K562 (cell line): ENCODE results near the gene SPRN. TPM values are rescaled to one million over a fixed set of nuclear protein-coding genes. Genes with fewer than 3 reads are reported as not detected.
"Not testable (repeated sequence)": the region's sequence is repeated elsewhere in the genome, so short reads cannot be mapped to it uniquely, and the experiment has no call there.

ENCODE experiments used
- ATAC-seq: fragments of 200-7000 bp; cut with Tn5 transposase; 3 replicates; pipeline ENCODE4 v1.9.1; 2020; ENCODE audit warnings: moderate library complexity
- BruUV-seq: library from RNA; stranded (reverse); fragments of 400-500 nt; replicated peaks from 2 replicates; lab custom pipeline; 2021; lab: Mats Ljungman, UMichigan
- CTCF ChIA-PET: fragments of 300-600 bp; formaldehyde crosslinking; extraction: SDS; loops from one replicate; lab custom pipeline; 2021; ENCODE audit warnings: low intra/inter-chr PET ratio; lab: Yijun Ruan, JAX
- POLR2A ChIA-PET: fragments of 300-600, 350-650 bp; sonication (Branson Sonifier 250); formaldehyde crosslinking; extraction: SDS; loops from one replicate; lab custom pipeline; 2021; ENCODE audit warnings: antibody characterized with exemption, inconsistent platforms; lab: Yijun Ruan, JAX
- DNase-seq, 4 experiments: peaks; one replicate each; pipeline versions ENCODE4 v3.0.0 to v3.0.0-alpha.2; 2011 to 2018; ENCODE audit warnings: low spot score in 3 of 4, mixed read lengths in 3 of 4; ENCODE audit errors: extremely low read depth in 1 of 4
- FAIRE-seq: peaks from 2 replicates; lab custom pipeline; 2011; peaks lifted over from hg19 to GRCh38; lab: Jason Lieb, UNC
- H2AFZ ChIP-seq: 2 replicates; pipeline ENCODE4 v1.6.0; 2011; ENCODE audit warnings: low read depth, low read length, control low read depth, inconsistent platforms
- H3K27ac ChIP-seq: fragments of 200-600 bp; 3 replicates; pipeline ENCODE4 v1.8.0; 2011; ENCODE audit warnings: low read depth, mild to moderate bottlenecking, control low read depth, inconsistent platforms, low read length, moderate library complexity, mixed read lengths; ENCODE audit errors: extremely low read depth
- H3K27me3 ChIP-seq, 2 experiments: fragments of 300-600 bp in 1 of 2; 2 replicates in 1 of 2; 3 replicates in 1 of 2; pipeline versions ENCODE4 v1.6.0 to v1.8.0; 2011; ENCODE audit warnings: inconsistent platforms in 2 of 2, low read length in 2 of 2, mild to moderate bottlenecking in 1 of 2, mixed read lengths in 1 of 2, moderate library complexity in 1 of 2; ENCODE audit not compliant: control insufficient read depth in 2 of 2, insufficient read depth in 2 of 2
- H3K36me3 ChIP-seq: fragments of 300-600 bp; 3 replicates; pipeline ENCODE4 v1.8.0; 2011; ENCODE audit warnings: mild to moderate bottlenecking, low read length, inconsistent platforms; ENCODE audit not compliant: control insufficient read depth, insufficient read depth
- H3K4me1 ChIP-seq, 2 experiments: fragments of 200-600 bp in 1 of 2; replicated peaks in 1 of 2; 2 replicates in 1 of 2; 3 replicates in 1 of 2; pipeline versions ENCODE4 v1.5.1 to v1.8.0; 2011; ENCODE audit warnings: inconsistent platforms in 2 of 2, low read length in 2 of 2, mild to moderate bottlenecking in 1 of 2, mixed read lengths in 1 of 2, moderate library complexity in 1 of 2; ENCODE audit not compliant: control insufficient read depth in 2 of 2, insufficient read depth in 2 of 2
- H3K4me2 ChIP-seq: 2 replicates; pipeline ENCODE4 v1.6.1; 2011; ENCODE audit warnings: low read length, control low read depth, inconsistent platforms, mixed read lengths; ENCODE audit not compliant: insufficient read depth
- H3K4me3 ChIP-seq: fragments of 200-600 bp; sonication (generic), shearing (Covaris generic); 2 replicates; pipeline ENCODE4 v1.5.1; 2016; ENCODE audit warnings: control low read depth, inconsistent platforms
- H3K79me2 ChIP-seq: fragments of 200-600 bp; 3 replicates; pipeline ENCODE4 v1.8.0; 2011; ENCODE audit warnings: low read length, inconsistent platforms; ENCODE audit not compliant: control insufficient read depth, insufficient read depth
- H3K9ac ChIP-seq, 2 experiments: 2 replicates each; pipeline versions ENCODE4 v1.6.0 to v1.6.1; 2011; ENCODE audit warnings: low read depth in 2 of 2, low read length in 2 of 2, control low read depth in 1 of 2, inconsistent platforms in 1 of 2, mild to moderate bottlenecking in 1 of 2, mixed read lengths in 1 of 2; ENCODE audit not compliant: insufficient read depth in 1 of 2
- H3K9me1 ChIP-seq: one replicate; pipeline ENCODE4 v1.6.0; 2011; ENCODE audit warnings: inconsistent platforms, mild to moderate bottlenecking, low read length, moderate library complexity; ENCODE audit not compliant: control insufficient read depth, insufficient read depth
- H3K9me3 ChIP-seq: replicated peaks from 2 replicates; pipeline ENCODE4 v1.5.1; 2011; ENCODE audit warnings: low read depth, low read length, inconsistent platforms; ENCODE audit not compliant: control insufficient read depth, insufficient read depth
- H4K20me1 ChIP-seq: replicated peaks from 2 replicates; pipeline ENCODE4 v1.6.1; 2011; ENCODE audit warnings: low read length, inconsistent platforms, mixed read lengths; ENCODE audit not compliant: control insufficient read depth, insufficient read depth
- CBX5 ChIP-seq: IDR thresholded peaks from 2 replicates; pipeline ENCODE4 v1.6.1; 2014; ENCODE audit warnings: low read depth, borderline replicate concordance
- GATAD2A ChIP-seq: fragments of 450-650 bp; IDR thresholded peaks from 2 replicates; pipeline ENCODE4 v1.6.1; 2017
- ILF3 ChIP-seq: fragments of 450-650 bp; IDR thresholded peaks from 2 replicates; pipeline ENCODE4 v1.6.1; 2018; ENCODE audit warnings: antibody characterized with exemption, mild to moderate bottlenecking, moderate library complexity, borderline replicate concordance
- MYBL2 ChIP-seq, 2 experiments: fragments of 450-650 bp in 1 of 2; sonication (generic) in 1 of 2; formaldehyde crosslinking in 1 of 2; IDR thresholded peaks; 2 replicates each; pipeline versions ENCODE4 v1.6.1 to v1.8.1; 2017 to 2022; ENCODE audit warnings: borderline replicate concordance in 1 of 2, inconsistent platforms in 1 of 2, low read depth in 1 of 2, mild to moderate bottlenecking in 1 of 2, missing genetic modification reagents in 1 of 2, moderate library complexity in 1 of 2
- POLR2B ChIP-seq: fragments of 450-650 bp; IDR thresholded peaks from 2 replicates; pipeline ENCODE4 v1.6.1; 2018; ENCODE audit warnings: low read depth; ENCODE audit not compliant: partially characterized antibody
- SAFB ChIP-seq: fragments of 200-400 bp; formaldehyde crosslinking; IDR thresholded peaks from 2 replicates; pipeline ENCODE4 v1.6.1; 2017; ENCODE audit warnings: low read depth, low read length, borderline replicate concordance
- XRCC4 ChIP-seq: IDR thresholded peaks from one replicate; pipeline ENCODE4 v1.6.1; 2011; ENCODE audit not compliant: insufficient read depth, insufficient read length; ENCODE audit errors: extremely low read depth
- ZBTB7A ChIP-seq: IDR thresholded peaks from 2 replicates; pipeline ENCODE4 v1.6.1; 2011; ENCODE audit warnings: low read depth, mild to moderate bottlenecking, low read length, moderate library complexity, borderline replicate concordance; ENCODE audit not compliant: control insufficient read depth
- ZNF143 ChIP-seq: sonication (generic); formaldehyde crosslinking; IDR thresholded peaks from 2 replicates; pipeline ENCODE4 v1.9.0; 2022; ENCODE audit warnings: mild to moderate bottlenecking, missing genetic modification reagents
- ZNF146 ChIP-seq: IDR thresholded peaks from one replicate; pipeline ENCODE4 v1.6.1; 2018; ENCODE audit warnings: missing compliant biosample characterization; ENCODE audit not compliant: unreplicated experiment
- ZNF274 ChIP-seq: IDR thresholded peaks from 2 replicates; pipeline ENCODE4 v1.6.1; 2011; ENCODE audit warnings: low read depth, mild to moderate bottlenecking, low read length, moderate library complexity, borderline replicate concordance
- ZNF324 ChIP-seq: fragments of 250-450 bp; sonication (Bioruptor Pico); IDR thresholded peaks from 2 replicates; pipeline ENCODE4 v1.4.0; 2020; ENCODE audit warnings: mild to moderate bottlenecking
- WGBS: fragments of 100-300 bp; shearing (Covaris generic); methylation state at CpG from one replicate; pipeline ENCODE4 v1.1.6; 2016; ENCODE audit warnings: low coverage, mixed read lengths; ENCODE audit not compliant: insufficient coverage; ENCODE audit errors: missing lambda C conversion rate; 5-methylcytosine and 5-hydroxymethylcytosine counted together
- in situ Hi-C: fragments of 300-500 bp; cut with MboI; formaldehyde crosslinking; loops from 4 replicates; pipeline ENCODE4 v1.15.0; 2018; ENCODE audit warnings: inconsistent platforms, mixed read lengths
- intact Hi-C: fragments of 100-400 bp; cut with micrococcal nuclease; formaldehyde crosslinking; loops from 2 replicates; pipeline ENCODE4 v1.14.2; 2022
- polyA plus RNA-seq, 8 experiments: library from polyadenylated mRNA; depleted of rRNA in 4 of 8; stranded (reverse) in 5 of 8; unstranded in 3 of 8; fragments of >200 nt; fragmentation: Nextera tagmentation in 2 of 8; fragmentation: Illumina TruSeq in 1 of 8; extraction: Ambion mirVana in 2 of 8; extraction: Trizol in 1 of 8; gene quantifications; 2 replicates each; pipeline versions ENCODE4 v1.2.1 to v1.2.3, GENCODE V29; 2011 to 2014; ENCODE audit warnings: inconsistent platforms in 1 of 8, missing spikeins in 1 of 8
- total RNA-seq, 7 experiments: library from RNA; depleted of rRNA in 6 of 7; stranded (reverse); fragments of >200 nt in 6 of 7; fragmentation: Illumina TruSeq in 2 of 7; extraction: Trizol in 2 of 7; gene quantifications; 2 replicates each; pipeline versions ENCODE4 v1.2.1 to v1.2.3, GENCODE V29; 2011 to 2021; ENCODE audit warnings: low replicate concordance in 1 of 7
- TF ChIP-seq, protein P1 (sequence below): IDR thresholded peaks from 3 replicates; pipeline ENCODE4 v1.6.1; 2011; ENCODE audit warnings: borderline replicate concordance, mild to moderate bottlenecking; ENCODE audit not compliant: insufficient read length, insufficient read depth

Gene SPRN
- total and polyA plus RNA-seq, 9 of the 15 experiments (the other 6 are each of a cell fraction or from before 2014, with no cell fraction given): 0.04 TPM; not detected in 8

DNA sequence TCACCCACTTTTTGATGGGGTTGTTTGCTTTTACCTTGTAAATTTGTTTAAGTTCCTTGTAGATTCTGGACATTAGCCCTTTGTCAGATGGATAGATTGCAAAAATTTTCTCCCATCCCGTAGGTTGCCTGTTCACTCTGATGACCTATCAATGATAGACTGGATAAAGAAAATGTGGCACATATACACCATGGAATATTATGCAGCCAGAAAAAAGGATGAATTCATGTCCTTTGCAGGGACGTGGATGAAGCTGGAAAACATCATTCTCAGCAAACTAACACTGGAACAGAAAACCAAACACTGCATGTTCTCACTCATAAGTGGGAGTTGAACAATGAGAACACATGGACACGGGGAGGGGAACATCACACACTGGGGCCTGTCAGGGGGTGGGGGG lies 44.8 kb upstream of the SPRN start:
- POLR2A ChIA-PET, CTCF ChIA-PET, in situ Hi-C loops, H2AFZ ChIP-seq, ATAC-seq, H3K9me1 ChIP-seq, H3K79me2 ChIP-seq, DNase-seq, H3K4me3 ChIP-seq, H3K9ac ChIP-seq, H3K4me2 ChIP-seq, H3K9me3 ChIP-seq, intact Hi-C loops, H4K20me1 ChIP-seq, H3K4me1 ChIP-seq, H3K27ac ChIP-seq, BruUV-seq, FAIRE-seq, H3K36me3 ChIP-seq: not testable (repeated sequence)
- peak; percentile 57 for TF ChIP-seq ZNF146 (CRISPR knock-in tag)
- peaks cover 3 to 17% of the 10 kb centered on the region in 2 experiments; a peak in 1 of 5 replicates for H3K27me3 ChIP-seq
- 2% methylated on average over 3 of the region's 3 CpGs for WGBS

DNA sequence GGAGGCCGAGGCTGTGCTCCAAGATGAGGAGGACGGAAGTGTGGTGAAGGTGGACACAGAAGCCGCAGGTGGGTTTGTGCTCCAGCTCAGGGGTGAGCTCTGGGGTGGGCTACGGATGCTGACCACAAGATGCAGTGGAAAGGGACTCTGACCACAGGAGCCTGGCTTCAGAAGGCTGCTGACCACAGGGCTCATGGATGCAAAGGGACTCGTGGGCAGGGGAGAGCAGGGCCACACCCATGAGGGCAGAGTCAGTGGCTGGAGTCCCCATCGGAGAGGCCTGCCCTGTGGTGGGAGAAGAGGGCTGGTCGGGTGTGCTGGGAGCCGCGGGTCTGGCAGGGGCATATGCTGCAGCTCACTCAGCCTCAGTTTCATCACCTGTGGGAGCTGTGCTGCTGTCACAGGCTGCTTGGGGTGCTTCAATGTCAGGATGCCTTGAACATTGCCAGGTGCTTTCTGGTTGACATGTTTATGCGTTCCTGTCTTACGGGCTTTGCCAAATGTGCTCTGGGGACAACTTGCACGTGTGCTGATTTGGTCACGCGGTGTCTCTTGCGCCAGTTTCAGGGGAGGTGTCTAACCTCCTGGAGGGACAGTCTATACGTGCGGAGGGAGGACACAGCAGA lies 43.0 kb upstream of the SPRN start:
- H3K27me3 ChIP-seq: peaks cover 3 to 17% of the 10 kb centered on the region in 2 experiments; a peak in 1 of 5 replicates
- no peak overlapping the region for H3K27ac ChIP-seq
- peaks cover 0 to 7% of the 10 kb centered on the region in 2 experiments; a peak in 1 of 5 replicates for H3K4me1 ChIP-seq
- ATAC-seq (no peak), FAIRE-seq (no peak), DNase-seq (peak in 3 of 4 experiments; percentile 3 to 7 (median 5))
- intact Hi-C loops: no loop called here
- peaks cover 4% of the 10 kb centered on the region; the same call in 1 of the 2 replicates for H4K20me1 ChIP-seq
- no peak overlapping the region for H3K4me3 ChIP-seq
- no peak overlapping the region for H3K9ac ChIP-seq
- H3K36me3 ChIP-seq: no peaks in the 10 kb centered on the region
- no peaks in the 10 kb centered on the region for H3K9me1 ChIP-seq
- no TSS peak for BruUV-seq
- H2AFZ ChIP-seq: no peak overlapping the region
- H3K79me2 ChIP-seq: no peaks in the 10 kb centered on the region
- CTCF ChIA-PET: no interaction called here
- POLR2A ChIA-PET: interaction anchor here (1.8 kb wide), 1 partner anchor 9 kb away, joined by 6 read pairs; no protein-coding TSS in a partner anchor
- no peaks in the 10 kb centered on the region for H3K9me3 ChIP-seq
- 6% methylated on average over 17 of the region's 17 CpGs for WGBS
- in situ Hi-C loops: no loop called here
- H3K4me2 ChIP-seq: no peak overlapping the region
- TF ChIP-seq ZBTB7A (no peak), CBX5 (no peak), SAFB (no peak), ZNF274 (no peak), XRCC4 (no peak), GATAD2A (no peak), ZNF324 (CRISPR knock-in tag) (no peak), ZNF143 (no peak), POLR2B (no peak), ILF3 (no peak), MYBL2 (IDR thresholded peaks at IDR 0.05; ENCODE audit: low read depth) (no peak), MYBL2 (CRISPR knock-in tag; IDR thresholded peaks at IDR 0.05; ENCODE audit: borderline replicate concordance) (no peak)
- TF ChIP-seq, protein P1, sequence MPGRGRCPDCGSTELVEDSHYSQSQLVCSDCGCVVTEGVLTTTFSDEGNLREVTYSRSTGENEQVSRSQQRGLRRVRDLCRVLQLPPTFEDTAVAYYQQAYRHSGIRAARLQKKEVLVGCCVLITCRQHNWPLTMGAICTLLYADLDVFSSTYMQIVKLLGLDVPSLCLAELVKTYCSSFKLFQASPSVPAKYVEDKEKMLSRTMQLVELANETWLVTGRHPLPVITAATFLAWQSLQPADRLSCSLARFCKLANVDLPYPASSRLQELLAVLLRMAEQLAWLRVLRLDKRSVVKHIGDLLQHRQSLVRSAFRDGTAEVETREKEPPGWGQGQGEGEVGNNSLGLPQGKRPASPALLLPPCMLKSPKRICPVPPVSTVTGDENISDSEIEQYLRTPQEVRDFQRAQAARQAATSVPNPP: no peak
